Tibial artery (tissue), 4 donors: Measurements from ENCODE around the gene DRC1.

ENCODE experiments used
- DNase-seq, 2 donors: peaks; one replicate each; pipeline ENCODE4 v3.0.0-alpha.2; 2019
- H3K27ac ChIP-seq, 2 donors: fragments of 200-600 bp; sonication (generic) in 1 of 2; 1 replicate in 1 of 2; 2 replicates in 1 of 2; pipeline ENCODE4 v1.5.1; 2018 to 2019; ENCODE audit warnings: mild to moderate bottlenecking in 1 of 2
- H3K27me3 ChIP-seq, 2 donors: fragments of 200-600 bp; sonication (generic) in 1 of 2; one replicate each; pipeline versions ENCODE4 v1.5.1 to v1.6.0; 2016 to 2019
- H3K36me3 ChIP-seq, 3 donors: fragments of 200-600 bp; sonication (generic) in 2 of 3; one replicate each; pipeline ENCODE4 v1.5.1; 2016 to 2019; ENCODE audit warnings: mild to moderate bottlenecking in 2 of 3
- H3K4me1 ChIP-seq, 4 donors: fragments of 200-600 bp; sonication (generic) in 2 of 4; 1 replicate in 3 of 4; 2 replicates in 1 of 4; pipeline ENCODE4 v1.5.1; 2016 to 2019
- H3K4me3 ChIP-seq, 2 donors: fragments of 200-600 bp; sonication (generic) in 1 of 2; 1 replicate in 1 of 2; 2 replicates in 1 of 2; pipeline ENCODE4 v1.5.1; 2018 to 2019; ENCODE audit warnings: mild to moderate bottlenecking in 2 of 2
- H3K9me3 ChIP-seq, 3 donors: fragments of 200-600 bp; sonication (generic) in 1 of 3; one replicate each; pipeline ENCODE4 v1.5.1; 2016 to 2019
- intact Hi-C: fragments of 100-400 bp; cut with DNase I; formaldehyde crosslinking; loops from one replicate; pipeline ENCODE4 v1.15.0; 2023; ENCODE audit warnings: low total_unique reads
- TF ChIP-seq, protein P1 (sequence below), 2 experiments: fragments of 200-600 bp in 1 of 2; fragments of 450-650 bp in 1 of 2; IDR thresholded peaks; one replicate each; pipeline ENCODE4 v1.5.1; 2017 to 2019; ENCODE audit warnings: antibody characterized with exemption in 2 of 2, mild to moderate bottlenecking in 1 of 2, moderate library complexity in 1 of 2

The DRC1 gene

DNA sequence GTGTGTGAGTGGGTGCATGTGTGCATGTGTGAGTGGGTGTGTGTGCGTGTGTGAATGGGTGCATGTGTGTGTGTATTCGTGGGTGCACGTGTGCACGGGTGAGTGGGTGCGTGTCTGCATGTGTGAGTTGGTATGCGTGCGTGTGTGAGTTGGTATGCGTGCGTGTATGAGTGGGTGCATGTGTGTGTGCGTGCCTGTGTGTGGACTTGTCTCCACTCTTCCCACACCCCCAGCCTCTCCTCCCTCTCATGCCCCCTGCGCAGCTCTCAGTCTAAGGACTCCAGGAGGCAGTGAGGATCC lies 81.3 kb downstream of the DRC1 start:
- Histone ChIP-seq H3K27me3 (peaks cover 0 to 10% of the 10 kb centered on the region in 2 donors), H3K4me1 (no peaks in the 10 kb centered on the region), H3K9me3 (no peaks in the 10 kb centered on the region), H3K4me3 (no peak overlapping the region), H3K36me3 (no peaks in the 10 kb centered on the region), H3K27ac (no peak overlapping the region)
- DNase-seq, result no peak
- intact Hi-C loops, result no loop called here
- TF ChIP-seq, protein P1, sequence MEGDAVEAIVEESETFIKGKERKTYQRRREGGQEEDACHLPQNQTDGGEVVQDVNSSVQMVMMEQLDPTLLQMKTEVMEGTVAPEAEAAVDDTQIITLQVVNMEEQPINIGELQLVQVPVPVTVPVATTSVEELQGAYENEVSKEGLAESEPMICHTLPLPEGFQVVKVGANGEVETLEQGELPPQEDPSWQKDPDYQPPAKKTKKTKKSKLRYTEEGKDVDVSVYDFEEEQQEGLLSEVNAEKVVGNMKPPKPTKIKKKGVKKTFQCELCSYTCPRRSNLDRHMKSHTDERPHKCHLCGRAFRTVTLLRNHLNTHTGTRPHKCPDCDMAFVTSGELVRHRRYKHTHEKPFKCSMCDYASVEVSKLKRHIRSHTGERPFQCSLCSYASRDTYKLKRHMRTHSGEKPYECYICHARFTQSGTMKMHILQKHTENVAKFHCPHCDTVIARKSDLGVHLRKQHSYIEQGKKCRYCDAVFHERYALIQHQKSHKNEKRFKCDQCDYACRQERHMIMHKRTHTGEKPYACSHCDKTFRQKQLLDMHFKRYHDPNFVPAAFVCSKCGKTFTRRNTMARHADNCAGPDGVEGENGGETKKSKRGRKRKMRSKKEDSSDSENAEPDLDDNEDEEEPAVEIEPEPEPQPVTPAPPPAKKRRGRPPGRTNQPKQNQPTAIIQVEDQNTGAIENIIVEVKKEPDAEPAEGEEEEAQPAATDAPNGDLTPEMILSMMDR (IDR thresholded peaks at IDR 0.05), result no peak

GRCh38 chr2:26483516-26483915 lies 81.8 kb downstream of the DRC1 start:
- no peaks in the 10 kb centered on the region for H3K4me1 ChIP-seq
- no peak overlapping the region for H3K27ac ChIP-seq
- no peaks in the 10 kb centered on the region for H3K9me3 ChIP-seq
- H3K4me3 ChIP-seq, result no peak overlapping the region
- intact Hi-C loops, result no loop called here
- H3K36me3 ChIP-seq, result no peaks in the 10 kb centered on the region
- TF ChIP-seq, protein P1 (IDR thresholded peaks at IDR 0.05), result no peak
- DNase-seq, result no peak
- H3K27me3 ChIP-seq, result peaks cover 0 to 10% of the 10 kb centered on the region in 2 donors

GRCh38 chr2:26483957-26484565 lies 82.3 kb downstream of the DRC1 start:
- TF ChIP-seq, protein P1 (IDR thresholded peaks at IDR 0.05), result no peak
- DNase-seq, result no peak
- H3K27ac ChIP-seq, result no peak overlapping the region
- H3K36me3 ChIP-seq, result no peaks in the 10 kb centered on the region
- H3K27me3 ChIP-seq, result peaks cover 0 to 10% of the 10 kb centered on the region in 2 donors
- no peak overlapping the region for H3K4me3 ChIP-seq
- no peaks in the 10 kb centered on the region for H3K4me1 ChIP-seq
- H3K9me3 ChIP-seq, result no peaks in the 10 kb centered on the region
- intact Hi-C loops, result no loop called here

GRCh38 chr2:26484579-26484978 lies 82.9 kb downstream of the DRC1 start:
- DNase-seq, result no peak

GRCh38 chr2:26485099-26485498 lies 83.4 kb downstream of the DRC1 start:
- intact Hi-C loops, result no loop called here
- Histone ChIP-seq H3K36me3 (no peaks in the 10 kb centered on the region), H3K9me3 (no peaks in the 10 kb centered on the region), H3K4me1 (no peaks in the 10 kb centered on the region), H3K27me3 (peaks cover 0 to 10% of the 10 kb centered on the region in 2 donors), H3K27ac (no peak overlapping the region), H3K4me3 (no peak overlapping the region)
- TF ChIP-seq, protein P1 (IDR thresholded peaks at IDR 0.05), result no peak
- DNase-seq, result no peak

More at GRCh38 chr2:26484579-26484978, 82.9 kb downstream of the DRC1 start:
- H3K9me3 ChIP-seq, result no peaks in the 10 kb centered on the region
- H3K4me3 ChIP-seq, result no peak overlapping the region
- H3K27ac ChIP-seq, result no peak overlapping the region
- no peaks in the 10 kb centered on the region for H3K4me1 ChIP-seq
- H3K27me3 ChIP-seq, result peaks cover 0 to 10% of the 10 kb centered on the region in 2 donors
- no peaks in the 10 kb centered on the region for H3K36me3 ChIP-seq
- TF ChIP-seq, protein P1 (IDR thresholded peaks at IDR 0.05), result no peak
- intact Hi-C loops, result no loop called here
